IMR-90 (cell line): ENCODE measurements around the gene TMF1. TPM values are rescaled to one million over a fixed set of nuclear protein-coding genes. Genes with fewer than 3 reads are reported as not detected.

Experiments
- ATAC-seq: fragments of 200-7000 bp; cut with Tn5 transposase; 2 replicates; pipeline ENCODE4 v1.9.1; 2020; ENCODE audit warnings: low read depth, mild to moderate bottlenecking, moderate library complexity
- BruUV-seq: library from RNA; stranded (reverse); fragments of 400-500 nt; replicated peaks from 2 replicates; lab custom pipeline; 2021; lab: Mats Ljungman, UMichigan
- CTCF ChIA-PET: fragments of 300-600 bp; formaldehyde crosslinking; extraction: SDS; loops from one replicate; lab custom pipeline; 2021; ENCODE audit warnings: antibody characterized with exemption; lab: Yijun Ruan, JAX
- POLR2A ChIA-PET: fragments of 300-600 bp; sonication (Branson Sonifier 250); formaldehyde crosslinking; loops from one replicate; lab custom pipeline; 2022; ENCODE audit warnings: antibody characterized with exemption; ENCODE audit not compliant: unreplicated experiment; lab: Charles Lee
- DNase-seq: peaks from one replicate; pipeline ENCODE4 v3.0.0; 2013
- H2AFZ ChIP-seq: replicated peaks from 2 replicates; pipeline ENCODE3; 2013; ENCODE audit warnings: low read length, mild to moderate bottlenecking; ENCODE audit not compliant: poor library complexity
- H2AK5ac ChIP-seq: 2 replicates; pipeline ENCODE4 v1.6.1; 2013; ENCODE audit warnings: low read depth, low read length, inconsistent platforms
- H2AK9ac ChIP-seq: replicated peaks from 2 replicates; pipeline ENCODE3; 2013; ENCODE audit warnings: mild to moderate bottlenecking, low read depth, low read length, moderate library complexity; ENCODE audit not compliant: poor library complexity
- H2BK120ac ChIP-seq: 2 replicates; pipeline ENCODE4 v1.6.1; 2013; ENCODE audit warnings: low read depth, low read length, inconsistent platforms
- H2BK15ac ChIP-seq: 3 replicates; pipeline ENCODE4 v1.6.1; 2013; ENCODE audit warnings: low read depth, low read length, inconsistent platforms
- H2BK20ac ChIP-seq: 2 replicates; pipeline ENCODE4 v1.6.1; 2013; ENCODE audit warnings: low read depth, mild to moderate bottlenecking, inconsistent platforms, low read length, moderate library complexity
- H2BK5ac ChIP-seq: 2 replicates; pipeline ENCODE4 v1.6.1; 2013; ENCODE audit warnings: mild to moderate bottlenecking, low read depth, low read length, inconsistent platforms; ENCODE audit not compliant: poor library complexity, severe bottlenecking
- H3K14ac ChIP-seq: replicated peaks from 2 replicates; pipeline ENCODE4 v1.6.1; 2013; ENCODE audit warnings: low read depth, low read length, inconsistent platforms
- H3K18ac ChIP-seq: 2 replicates; pipeline ENCODE4 v1.6.1; 2013; ENCODE audit warnings: low read depth, low read length, control low read depth
- H3K23ac ChIP-seq: 2 replicates; pipeline ENCODE4 v1.6.1; 2013; ENCODE audit warnings: low read depth, low read length, inconsistent platforms
- H3K27ac ChIP-seq: 2 replicates; pipeline ENCODE4 v1.5.1; 2013; ENCODE audit warnings: mild to moderate bottlenecking, control low read depth, low read length; ENCODE audit not compliant: insufficient read depth
- H3K27me3 ChIP-seq: 2 replicates; pipeline ENCODE4 v1.6.1; 2013; ENCODE audit warnings: low read length; ENCODE audit not compliant: control insufficient read depth, insufficient read depth
- H3K36me3 ChIP-seq: 2 replicates; pipeline ENCODE4 v1.6.1; 2013; ENCODE audit warnings: low read length, mixed read lengths; ENCODE audit not compliant: control insufficient read depth, insufficient read depth
- H3K4ac ChIP-seq: 2 replicates; pipeline ENCODE4 v1.6.1; 2013; ENCODE audit warnings: low read depth, low read length, inconsistent platforms
- H3K4me1 ChIP-seq: 2 replicates; pipeline ENCODE4 v1.6.1; 2013; ENCODE audit warnings: low read length, mixed read lengths; ENCODE audit not compliant: control insufficient read depth, insufficient read depth
- H3K4me2 ChIP-seq: 2 replicates; pipeline ENCODE4 v1.6.1; 2013; ENCODE audit warnings: low read depth, mild to moderate bottlenecking, control low read depth, low read length, moderate library complexity
- H3K4me3 ChIP-seq: 2 replicates; pipeline ENCODE4 v1.5.1; 2013; ENCODE audit warnings: low read depth, mild to moderate bottlenecking, control low read depth, low read length, moderate library complexity; ENCODE audit not compliant: insufficient read depth
- H3K56ac ChIP-seq: 2 replicates; pipeline ENCODE4 v1.6.1; 2013; ENCODE audit warnings: low read length, inconsistent platforms; ENCODE audit not compliant: insufficient read depth; ENCODE audit errors: extremely low read depth
- H3K79me1 ChIP-seq, 2 experiments: 2 replicates each; pipeline ENCODE4 v1.6.1; 2013; ENCODE audit warnings: low read length in 2 of 2, inconsistent platforms in 1 of 2, low read depth in 1 of 2
- H3K9ac ChIP-seq: 2 replicates; pipeline ENCODE4 v1.6.1; 2013; ENCODE audit warnings: low read depth, low read length, control low read depth
- H3K9me1 ChIP-seq: 2 replicates; pipeline ENCODE4 v1.6.1; 2013; ENCODE audit warnings: low read length, inconsistent platforms; ENCODE audit not compliant: insufficient read depth
- H3K9me3 ChIP-seq: 2 replicates; pipeline ENCODE4 v1.6.1; 2013; ENCODE audit warnings: low read length; ENCODE audit not compliant: control insufficient read depth, insufficient read depth
- H4K20me1 ChIP-seq: 2 replicates; pipeline ENCODE4 v1.6.1; 2013; ENCODE audit warnings: low read length, inconsistent platforms; ENCODE audit not compliant: insufficient read depth
- H4K5ac ChIP-seq: 2 replicates; pipeline ENCODE4 v1.6.1; 2013; ENCODE audit warnings: mild to moderate bottlenecking, low read depth, low read length, control low read depth
- H4K8ac ChIP-seq, 2 experiments: 2 replicates each; pipeline ENCODE4 v1.6.1; 2013; ENCODE audit warnings: low read depth in 2 of 2, low read length in 2 of 2, control low read depth in 1 of 2, inconsistent platforms in 1 of 2
- H4K91ac ChIP-seq: 2 replicates; pipeline ENCODE4 v1.6.1; 2013; ENCODE audit warnings: low read depth, low read length, inconsistent platforms; ENCODE audit not compliant: insufficient read depth
- BHLHE40 ChIP-seq: fragments of 150-350 bp; IDR thresholded peaks from 2 replicates; pipeline ENCODE4 v1.6.1; 2016; ENCODE audit warnings: mild to moderate bottlenecking, low read depth, low read length
- CEBPB ChIP-seq: IDR thresholded peaks from 2 replicates; pipeline ENCODE4 v1.6.1; 2012; ENCODE audit warnings: low read depth, low read length, improper control_type of control experiment
- CHD1 ChIP-seq: IDR thresholded peaks from 2 replicates; pipeline ENCODE4 v1.6.1; 2012; ENCODE audit warnings: low read depth, low read length, improper control_type of control experiment
- CTCF ChIP-seq: conservative IDR thresholded peaks from 2 replicates; pipeline ENCODE4 v1.5.1; 2012; ENCODE audit warnings: mild to moderate bottlenecking, low read depth, low read length, improper control_type of control experiment
- ELK1 ChIP-seq: fragments of 150-350 bp; IDR thresholded peaks from 2 replicates; pipeline ENCODE4 v1.6.1; 2016; ENCODE audit warnings: low read depth, mild to moderate bottlenecking, low read length, moderate library complexity, borderline replicate concordance
- FOS ChIP-seq: fragments of 150-350 bp; IDR thresholded peaks from 2 replicates; pipeline ENCODE4 v1.6.1; 2016; ENCODE audit warnings: low read depth, low read length
- MAFK ChIP-seq: IDR thresholded peaks from 2 replicates; pipeline ENCODE4 v1.6.1; 2012; ENCODE audit warnings: low read depth, low read length, improper control_type of control experiment
- MAZ ChIP-seq: IDR thresholded peaks from 2 replicates; pipeline ENCODE4 v1.6.1; 2012; ENCODE audit warnings: low read depth, mild to moderate bottlenecking, low read length, improper control_type of control experiment, moderate library complexity, borderline replicate concordance
- MXI1 ChIP-seq: IDR thresholded peaks from 2 replicates; pipeline ENCODE4 v1.6.1; 2012; ENCODE audit warnings: low read depth, mild to moderate bottlenecking, low read length, moderate library complexity, borderline replicate concordance
- NFE2L2 ChIP-seq: fragments of 150-350 bp; IDR thresholded peaks from 2 replicates; pipeline ENCODE4 v1.6.1; 2016; ENCODE audit warnings: low read depth, mild to moderate bottlenecking, low read length
- POLR2A ChIP-seq: IDR thresholded peaks from 2 replicates; pipeline ENCODE4 v1.6.1; 2012; ENCODE audit warnings: mild to moderate bottlenecking, low read depth, low read length
- RAD21 ChIP-seq: IDR thresholded peaks from 2 replicates; pipeline ENCODE4 v1.6.1; 2012; ENCODE audit warnings: low read length, improper control_type of control experiment
- RCOR1 ChIP-seq: IDR thresholded peaks from 2 replicates; pipeline ENCODE4 v1.6.1; 2012; ENCODE audit warnings: mild to moderate bottlenecking, low read length, improper control_type of control experiment; ENCODE audit not compliant: insufficient replicate concordance
- RFX5 ChIP-seq: IDR thresholded peaks from 2 replicates; pipeline ENCODE4 v1.8.0; 2012; ENCODE audit warnings: low read depth, mild to moderate bottlenecking, low read length, moderate library complexity
- SMC3 ChIP-seq: fragments of 150-350 bp; IDR thresholded peaks from 2 replicates; pipeline ENCODE4 v1.6.1; 2016; ENCODE audit warnings: low read depth, mild to moderate bottlenecking, antibody characterized with exemption, low read length, moderate library complexity
- whole genome bisulfite sequencing, 2 experiments: methylation state at CpG; one replicate each; pipeline versions ENCODE4 v1.1.5 to v1.1.7; 2013; ENCODE audit warnings: missing lambda C conversion rate in 2 of 2; ENCODE audit not compliant: insufficient read length in 1 of 2; ENCODE audit errors: extremely low coverage in 2 of 2; 5-methylcytosine and 5-hydroxymethylcytosine counted together
- dilution Hi-C: fragments of 300-500 bp; cut with HindIII; formaldehyde crosslinking; loops from one replicate; pipeline ENCODE4 v1.14.3; 2018; ENCODE audit warnings: low sequenced_read_pairs; ENCODE audit not compliant: unreplicated experiment
- in situ Hi-C: fragments of 300-500 bp; cut with MboI; formaldehyde crosslinking; loops from 3 replicates; pipeline ENCODE4 v1.14.3; 2019; ENCODE audit warnings: low sequenced_read_pairs, inconsistent platforms, mixed read lengths
- intact Hi-C: fragments of 100-400 bp; cut with micrococcal nuclease; formaldehyde crosslinking; loops from 2 replicates; pipeline ENCODE4 v1.10.0; 2022
- polyA plus RNA-seq, 3 experiments: library from polyadenylated mRNA; depleted of rRNA; stranded (reverse); fragments of >200 nt; gene quantifications; 2 replicates each; pipeline ENCODE4 v1.2.3, GENCODE V29; 2012; ENCODE audit warnings: low replicate concordance in 1 of 3
- total RNA-seq: library from RNA; depleted of rRNA; stranded (reverse); fragments of >200 nt; gene quantifications from 2 replicates; pipeline ENCODE4 v1.2.3, GENCODE V29; 2012
- TF ChIP-seq, protein P1 (sequence below): fragments of 150-350 bp; IDR thresholded peaks from 2 replicates; pipeline ENCODE4 v1.6.1; 2017; ENCODE audit warnings: mild to moderate bottlenecking, antibody characterized with exemption, low read length, low read depth

Gene TMF1
- total and polyA plus RNA-seq, 2 of the 4 experiments (the other 2 are of a cell fraction) = 12.4 to 39.1 TPM

DNA sequence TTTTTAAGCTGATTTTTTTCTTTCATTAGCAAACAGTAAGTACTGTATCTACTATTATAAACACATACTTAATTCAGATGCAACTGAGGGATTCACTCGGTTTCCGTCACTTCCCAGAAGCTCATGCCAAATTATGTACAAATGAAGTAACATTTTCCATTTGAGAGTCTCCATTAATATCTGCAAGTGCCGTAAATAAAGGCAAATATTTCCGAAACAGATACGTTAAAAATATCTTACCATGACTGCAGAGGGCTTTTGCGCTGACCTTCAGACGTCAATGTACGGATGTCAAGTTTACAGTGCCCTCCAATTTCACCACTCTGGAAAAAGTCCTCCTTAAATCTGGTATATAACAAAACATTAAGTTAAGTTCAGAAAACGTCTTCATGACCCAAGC lies 48.0 kb downstream of the TMF1 start:
- H3K9ac ChIP-seq = no peak overlapping the region
- TF ChIP-seq MXI1 = no peak
- TF ChIP-seq FOS = no peak
- TF ChIP-seq MAZ = no peak
- no peak for TF ChIP-seq MAFK
- TF ChIP-seq NFE2L2 = no peak
- no peak for TF ChIP-seq CHD1
- no peak for TF ChIP-seq ELK1
- no peak for TF ChIP-seq BHLHE40
- TF ChIP-seq, protein P1, sequence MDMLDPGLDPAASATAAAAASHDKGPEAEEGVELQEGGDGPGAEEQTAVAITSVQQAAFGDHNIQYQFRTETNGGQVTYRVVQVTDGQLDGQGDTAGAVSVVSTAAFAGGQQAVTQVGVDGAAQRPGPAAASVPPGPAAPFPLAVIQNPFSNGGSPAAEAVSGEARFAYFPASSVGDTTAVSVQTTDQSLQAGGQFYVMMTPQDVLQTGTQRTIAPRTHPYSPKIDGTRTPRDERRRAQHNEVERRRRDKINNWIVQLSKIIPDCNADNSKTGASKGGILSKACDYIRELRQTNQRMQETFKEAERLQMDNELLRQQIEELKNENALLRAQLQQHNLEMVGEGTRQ = no peak
- no peak for TF ChIP-seq RAD21
- no peak for TF ChIP-seq CTCF
- TF ChIP-seq POLR2A = no peak
- TF ChIP-seq RFX5 = no peak
- no peak for TF ChIP-seq SMC3
- no peak for TF ChIP-seq CEBPB
- no peak for TF ChIP-seq RCOR1
- no peak overlapping the region for H4K8ac ChIP-seq
- H3K9me1 ChIP-seq = peaks cover 2% of the 10 kb centered on the region; the same call in 1 of the 2 replicates
- POLR2A ChIA-PET = no interaction called here
- no peak overlapping the region for H3K14ac ChIP-seq
- H3K4me1 ChIP-seq = peaks cover 8% of the 10 kb centered on the region
- 100% methylated on average over 2 of the region's 9 CpGs; no CpG with 5 or more reads in 1 of the 2 experiments for WGBS, 2 experiments
- H2BK5ac ChIP-seq = no peak overlapping the region
- H2BK15ac ChIP-seq = no peak overlapping the region
- no peak overlapping the region for H2BK20ac ChIP-seq
- peaks cover 32% of the 10 kb centered on the region for H3K36me3 ChIP-seq
- no peak overlapping the region for H2AK5ac ChIP-seq
- ATAC-seq (no peak), DNase-seq (no peak)
- no peak overlapping the region for H3K23ac ChIP-seq
- no peak overlapping the region for H4K5ac ChIP-seq
- no peak overlapping the region for H3K4ac ChIP-seq
- H3K56ac ChIP-seq = no peak overlapping the region
- dilution Hi-C loops = no loop called here
- H3K27ac ChIP-seq = no peak overlapping the region
- H2BK120ac ChIP-seq = no peak overlapping the region
- intact Hi-C loops = no loop called here
- no peak overlapping the region for H3K4me2 ChIP-seq
- no peak overlapping the region for H3K18ac ChIP-seq
- H4K20me1 ChIP-seq = no peaks in the 10 kb centered on the region
- peaks cover 6 to 10% of the 10 kb centered on the region in 2 experiments; a peak in 3 of 4 replicates for H3K79me1 ChIP-seq
- no peak overlapping the region for H2AFZ ChIP-seq
- no peak overlapping the region for H4K91ac ChIP-seq
- in situ Hi-C loops = no loop called here
- H3K4me3 ChIP-seq = no peak overlapping the region
- H3K9me3 ChIP-seq = no peaks in the 10 kb centered on the region
- BruUV-seq = no TSS peak
- no peaks in the 10 kb centered on the region for H3K27me3 ChIP-seq
- CTCF ChIA-PET = no interaction called here
- no peak overlapping the region for H2AK9ac ChIP-seq
